Astrocyte (in vitro differentiated cells and primary cell): Measurements from ENCODE around the gene GLB1L. TPM values are rescaled to one million over a fixed set of nuclear protein-coding genes. Genes with fewer than 3 reads are reported as not detected.

Experiments used
- DNase-seq: peaks from one replicate; pipeline ENCODE4 v3.0.0-alpha.2; 2010; ENCODE audit warnings: low read depth
- FAIRE-seq: peaks from 2 replicates; lab custom pipeline; 2011; peaks lifted over from hg19 to GRCh38; lab: Jason Lieb, UNC
- H2AFZ ChIP-seq: 2 replicates; pipeline ENCODE4 v1.6.0; 2012; ENCODE audit warnings: low read depth, low read length, inconsistent platforms
- H3K27ac ChIP-seq: 2 replicates; pipeline ENCODE4 v1.5.1; 2011; ENCODE audit warnings: low read depth, low read length, inconsistent platforms
- H3K27me3 ChIP-seq: 2 replicates; pipeline ENCODE4 v1.6.0; 2011; ENCODE audit warnings: low read length, inconsistent platforms; ENCODE audit not compliant: insufficient read depth
- H3K36me3 ChIP-seq: 2 replicates; pipeline ENCODE4 v1.5.1; 2011; ENCODE audit warnings: low read length, inconsistent platforms; ENCODE audit not compliant: insufficient read depth
- H3K4me1 ChIP-seq: 2 replicates; pipeline ENCODE4 v1.5.1; 2011; ENCODE audit warnings: low read length, inconsistent platforms; ENCODE audit not compliant: insufficient read depth
- H3K4me2 ChIP-seq: 2 replicates; pipeline ENCODE4 v1.6.0; 2012; ENCODE audit warnings: low read length, inconsistent platforms
- H3K4me3 ChIP-seq: 2 replicates; pipeline ENCODE4 v1.5.1; 2011; ENCODE audit warnings: low read depth, mild to moderate bottlenecking, low read length, inconsistent platforms; ENCODE audit not compliant: insufficient read depth
- H3K79me2 ChIP-seq: 2 replicates; pipeline ENCODE4 v1.6.0; 2012; ENCODE audit warnings: mild to moderate bottlenecking, low read length, inconsistent platforms; ENCODE audit not compliant: insufficient read depth
- H3K9ac ChIP-seq: 2 replicates; pipeline ENCODE4 v1.6.0; 2012; ENCODE audit warnings: mild to moderate bottlenecking, low read length, inconsistent platforms
- H3K9me3 ChIP-seq: 2 replicates; pipeline ENCODE4 v1.5.1; 2012; ENCODE audit warnings: low read depth, mild to moderate bottlenecking, low read length, inconsistent platforms; ENCODE audit not compliant: insufficient read depth
- H4K20me1 ChIP-seq: 2 replicates; pipeline ENCODE4 v1.6.0; 2012; ENCODE audit warnings: low read length, inconsistent platforms; ENCODE audit not compliant: insufficient read depth
- H3K27ac Mint-ChIP-seq: one replicate; pipeline ENCODE4 v1.8.0; 2021; ENCODE audit warnings: mild to moderate bottlenecking, mixed read lengths; ENCODE audit not compliant: unreplicated experiment
- H3K27me3 Mint-ChIP-seq: one replicate; pipeline ENCODE4 v1.8.0; 2021; ENCODE audit warnings: low read depth, mixed read lengths; ENCODE audit not compliant: unreplicated experiment
- H3K36me3 Mint-ChIP-seq: one replicate; pipeline ENCODE4 v1.8.0; 2021; ENCODE audit warnings: low read depth, mixed read lengths; ENCODE audit not compliant: unreplicated experiment
- H3K4me1 Mint-ChIP-seq: one replicate; pipeline ENCODE4 v1.8.0; 2021; ENCODE audit warnings: low read depth, mixed read lengths; ENCODE audit not compliant: unreplicated experiment
- H3K4me3 Mint-ChIP-seq: one replicate; pipeline ENCODE4 v1.8.0; 2021; ENCODE audit warnings: mild to moderate bottlenecking, moderate library complexity, mixed read lengths; ENCODE audit not compliant: unreplicated experiment
- H3K9me3 Mint-ChIP-seq: one replicate; pipeline ENCODE4 v1.8.0; 2021; ENCODE audit warnings: mild to moderate bottlenecking, mixed read lengths; ENCODE audit not compliant: unreplicated experiment
- EZH2 ChIP-seq: IDR thresholded peaks from 2 replicates; pipeline ENCODE4 v1.6.1; 2012; ENCODE audit warnings: mild to moderate bottlenecking, low read length, inconsistent platforms; ENCODE audit not compliant: insufficient read depth
- total RNA-seq: library from RNA; stranded (reverse); gene quantifications from 2 replicates; pipeline ENCODE4 v1.2.1, GENCODE V29; 2021
- TF ChIP-seq, protein P1 (sequence below): IDR thresholded peaks from 2 replicates; pipeline ENCODE4 v1.5.1; 2011; ENCODE audit warnings: low read depth, mild to moderate bottlenecking, inconsistent platforms, low read length, moderate library complexity; ENCODE audit not compliant: insufficient read depth

The GLB1L gene
- total RNA-seq, 1 donor from 2014 or later: 2.7 TPM

DNA sequence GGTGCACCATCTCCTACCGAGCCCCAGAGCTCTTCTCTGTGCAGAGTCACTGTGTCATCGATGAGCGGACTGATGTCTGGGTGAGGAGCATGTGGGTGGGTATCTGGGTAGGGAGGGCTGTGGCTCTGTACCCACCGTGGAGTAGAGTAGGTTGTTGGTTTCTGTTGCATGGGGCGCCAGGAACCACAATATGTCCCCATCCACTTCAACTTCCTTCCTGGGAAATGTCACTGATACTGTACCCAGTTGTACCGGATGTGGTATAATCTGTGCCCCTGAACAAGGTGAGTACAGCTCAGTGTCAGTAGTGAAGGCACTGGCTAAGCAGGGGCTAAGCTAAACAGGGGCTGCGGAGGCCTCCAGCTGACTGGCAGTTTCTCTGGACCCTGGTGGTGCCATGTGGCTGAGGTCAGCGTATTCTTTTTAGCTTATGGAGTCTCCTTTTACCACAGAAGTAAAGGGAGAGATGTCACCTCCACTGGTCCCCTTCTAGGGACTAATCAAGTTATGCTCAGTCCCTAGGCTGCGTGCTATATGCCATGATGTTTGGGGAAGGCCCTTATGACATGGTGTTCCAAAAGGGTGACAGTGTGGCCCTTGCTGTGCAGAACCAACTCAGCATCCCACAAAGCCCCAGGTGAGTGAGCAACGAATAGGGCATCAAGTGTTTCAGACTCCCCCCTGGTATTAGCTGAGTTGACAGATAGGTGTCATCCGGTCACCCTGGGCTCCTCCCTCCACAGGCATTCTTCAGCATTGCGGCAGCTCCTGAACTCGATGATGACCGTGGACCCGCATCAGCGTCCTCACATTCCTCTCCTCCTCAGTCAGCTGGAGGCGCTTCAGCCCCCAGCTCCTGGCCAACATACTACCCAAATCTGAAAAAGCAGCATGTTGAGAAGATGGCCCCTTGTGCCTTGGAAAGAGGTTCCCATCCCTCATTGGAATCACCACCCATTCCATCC lies 2.7 kb upstream of the GLB1L start:
- H3K9me3 Mint-ChIP-seq: no peaks in the 10 kb centered on the region
- peaks cover 4% of the 10 kb centered on the region for H4K20me1 ChIP-seq
- no peak overlapping the region for H3K4me2 ChIP-seq
- H3K79me2 ChIP-seq: peaks cover 29% of the 10 kb centered on the region
- FAIRE-seq (no peak), DNase-seq (no peak)
- H3K4me1 Mint-ChIP-seq: peaks cover 34% of the 10 kb centered on the region
- H3K9me3 ChIP-seq: no peaks in the 10 kb centered on the region
- no peaks in the 10 kb centered on the region for H3K27me3 Mint-ChIP-seq
- no peak overlapping the region for H3K27ac ChIP-seq
- H3K9ac ChIP-seq: no peak overlapping the region
- H3K36me3 ChIP-seq: no peaks in the 10 kb centered on the region
- peaks cover 43% of the 10 kb centered on the region for H3K4me1 ChIP-seq
- H3K36me3 Mint-ChIP-seq: peaks cover 5% of the 10 kb centered on the region
- no peaks in the 10 kb centered on the region for H3K27me3 ChIP-seq
- H3K27ac Mint-ChIP-seq: no peak overlapping the region
- H3K4me3 ChIP-seq: no peak overlapping the region
- TF ChIP-seq EZH2: no peak
- TF ChIP-seq, protein P1, sequence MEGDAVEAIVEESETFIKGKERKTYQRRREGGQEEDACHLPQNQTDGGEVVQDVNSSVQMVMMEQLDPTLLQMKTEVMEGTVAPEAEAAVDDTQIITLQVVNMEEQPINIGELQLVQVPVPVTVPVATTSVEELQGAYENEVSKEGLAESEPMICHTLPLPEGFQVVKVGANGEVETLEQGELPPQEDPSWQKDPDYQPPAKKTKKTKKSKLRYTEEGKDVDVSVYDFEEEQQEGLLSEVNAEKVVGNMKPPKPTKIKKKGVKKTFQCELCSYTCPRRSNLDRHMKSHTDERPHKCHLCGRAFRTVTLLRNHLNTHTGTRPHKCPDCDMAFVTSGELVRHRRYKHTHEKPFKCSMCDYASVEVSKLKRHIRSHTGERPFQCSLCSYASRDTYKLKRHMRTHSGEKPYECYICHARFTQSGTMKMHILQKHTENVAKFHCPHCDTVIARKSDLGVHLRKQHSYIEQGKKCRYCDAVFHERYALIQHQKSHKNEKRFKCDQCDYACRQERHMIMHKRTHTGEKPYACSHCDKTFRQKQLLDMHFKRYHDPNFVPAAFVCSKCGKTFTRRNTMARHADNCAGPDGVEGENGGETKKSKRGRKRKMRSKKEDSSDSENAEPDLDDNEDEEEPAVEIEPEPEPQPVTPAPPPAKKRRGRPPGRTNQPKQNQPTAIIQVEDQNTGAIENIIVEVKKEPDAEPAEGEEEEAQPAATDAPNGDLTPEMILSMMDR: no peak
- no peak overlapping the region for H3K4me3 Mint-ChIP-seq
- H2AFZ ChIP-seq: no peak overlapping the region

DNA sequence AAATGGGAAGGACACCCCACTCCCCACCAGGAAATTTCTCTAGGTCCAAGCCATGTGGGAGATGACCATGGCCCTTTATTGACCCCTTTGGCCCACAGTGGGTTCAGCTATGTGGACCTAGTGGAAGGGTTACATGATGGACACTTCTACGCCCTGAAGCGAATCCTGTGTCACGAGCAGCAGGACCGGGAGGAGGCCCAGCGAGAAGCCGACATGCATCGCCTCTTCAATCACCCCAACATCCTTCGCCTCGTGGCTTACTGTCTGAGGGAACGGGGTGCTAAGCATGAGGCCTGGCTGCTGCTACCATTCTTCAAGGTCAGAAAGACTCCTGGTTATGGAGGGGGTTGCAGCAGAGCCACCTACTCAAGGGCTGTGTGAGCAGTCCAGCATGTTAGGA lies 1.3 kb upstream of the GLB1L start:
- FAIRE-seq (no peak), DNase-seq (no peak)
- Mint-ChIP-seq H3K36me3 (peaks cover 7% of the 10 kb centered on the region), H3K27ac (peak overlapping the region; percentile 26), H3K4me1 (peaks cover 26% of the 10 kb centered on the region), H3K4me3 (peak overlapping the region; percentile 96), H3K27me3 (no peaks in the 10 kb centered on the region), H3K9me3 (no peaks in the 10 kb centered on the region)
- Histone ChIP-seq H2AFZ (no peak overlapping the region), H3K27me3 (no peaks in the 10 kb centered on the region), H3K79me2 (peaks cover 29% of the 10 kb centered on the region), H4K20me1 (peaks cover 4% of the 10 kb centered on the region), H3K36me3 (no peaks in the 10 kb centered on the region), H3K9me3 (no peaks in the 10 kb centered on the region), H3K9ac (peak overlapping the region; percentile 97), H3K4me2 (peak overlapping the region; percentile 100), H3K4me3 (peak overlapping the region; percentile 94), H3K4me1 (peaks cover 29% of the 10 kb centered on the region), H3K27ac (no peak overlapping the region)
- TF ChIP-seq, protein P1: no peak
- TF ChIP-seq EZH2: no peak

DNA sequence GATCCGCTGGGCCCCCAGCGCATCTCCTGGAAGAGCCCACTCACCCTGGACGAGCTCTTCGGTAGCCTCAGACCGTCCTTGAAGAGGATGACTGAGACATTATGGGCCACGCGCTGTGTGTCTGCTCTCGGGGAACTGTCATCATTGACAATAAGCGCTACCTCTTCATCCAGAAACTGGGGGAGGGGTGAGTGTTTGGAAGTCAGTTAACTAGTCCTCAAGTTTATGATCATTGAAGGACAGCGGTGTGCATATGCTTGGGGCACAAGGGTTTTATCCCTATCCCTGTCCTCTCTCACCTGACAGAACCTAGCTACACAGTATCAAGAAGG lies 621 bp upstream of the GLB1L start:
- H3K9me3 ChIP-seq: no peaks in the 10 kb centered on the region
- H3K4me1 Mint-ChIP-seq: peaks cover 22% of the 10 kb centered on the region
- H3K27me3 Mint-ChIP-seq: no peaks in the 10 kb centered on the region
- H3K4me1 ChIP-seq: peaks cover 29% of the 10 kb centered on the region
- TF ChIP-seq, protein P1: no peak
- no peak for TF ChIP-seq EZH2
- H4K20me1 ChIP-seq: peaks cover 4% of the 10 kb centered on the region
- no peaks in the 10 kb centered on the region for H3K9me3 Mint-ChIP-seq
- no peaks in the 10 kb centered on the region for H3K27me3 ChIP-seq
- peak overlapping the region; percentile 96 for H3K4me3 Mint-ChIP-seq
- peak overlapping the region; percentile 100 for H3K4me2 ChIP-seq
- H3K9ac ChIP-seq: peak overlapping the region; percentile 97
- H3K36me3 Mint-ChIP-seq: peaks cover 6% of the 10 kb centered on the region
- peak overlapping the region; percentile 94 for H3K4me3 ChIP-seq
- no peak for DNase-seq
- H3K36me3 ChIP-seq: no peaks in the 10 kb centered on the region
- H2AFZ ChIP-seq: peak overlapping the region; percentile 83
- H3K27ac ChIP-seq: peak overlapping the region; percentile 95
- no peak for FAIRE-seq
- H3K27ac Mint-ChIP-seq: peak overlapping the region; percentile 99
- peaks cover 29% of the 10 kb centered on the region for H3K79me2 ChIP-seq
